WTC11 (cell line): ENCODE data around the gene SH3BP5. TPM values are rescaled to one million over a fixed set of nuclear protein-coding genes. Genes with fewer than 3 reads are reported as not detected.

Experiments used
- ATAC-seq: fragments of 200-7000 bp; cut with Tn5 transposase; 2 replicates; pipeline ENCODE4 v1.10.0; 2021; ENCODE audit warnings: mild to moderate bottlenecking, moderate library complexity
- CTCF ChIA-PET: fragments of 300-600 bp; sonication (Branson Sonifier 250); formaldehyde crosslinking; loops from one replicate; lab custom pipeline; 2021; ENCODE audit warnings: antibody characterized with exemption; lab: Charles Lee
- POLR2A ChIA-PET: fragments of 350-600 bp; sonication (Branson Sonifier 250); formaldehyde crosslinking; loops from one replicate; lab custom pipeline; 2021; ENCODE audit warnings: antibody characterized with exemption; lab: Charles Lee
- DNase-seq: peaks from one replicate; pipeline ENCODE4 v3.0.0; 2021; ENCODE audit warnings: low spot score
- H3K27ac Mint-ChIP-seq: 2 replicates; pipeline ENCODE4 v1.8.0; 2021; ENCODE audit warnings: mixed read lengths
- H3K27me3 Mint-ChIP-seq: 2 replicates; pipeline ENCODE4 v1.8.0; 2021; ENCODE audit warnings: low read depth, mild to moderate bottlenecking, moderate library complexity, mixed read lengths
- H3K36me3 Mint-ChIP-seq: 2 replicates; pipeline ENCODE4 v1.8.0; 2021; ENCODE audit warnings: mixed read lengths
- H3K4me1 Mint-ChIP-seq: 2 replicates; pipeline ENCODE4 v1.8.0; 2022; ENCODE audit warnings: mixed read lengths
- H3K4me3 Mint-ChIP-seq: 2 replicates; pipeline ENCODE4 v1.8.0; 2021; ENCODE audit warnings: mild to moderate bottlenecking, moderate library complexity, mixed read lengths
- H3K9me3 Mint-ChIP-seq: 2 replicates; pipeline ENCODE4 v1.8.0; 2021; ENCODE audit warnings: mixed read lengths
- ATF2 ChIP-seq: sonication (generic); formaldehyde crosslinking; IDR thresholded peaks from 2 replicates; pipeline ENCODE4 v1.8.1; 2022; ENCODE audit warnings: low read depth, missing genetic modification reagents, borderline replicate concordance
- CBFB ChIP-seq: sonication (generic); formaldehyde crosslinking; IDR thresholded peaks from 2 replicates; pipeline ENCODE4 v1.8.1; 2022; ENCODE audit warnings: mild to moderate bottlenecking, low read depth, missing genetic modification reagents
- E2F4 ChIP-seq: sonication (generic); formaldehyde crosslinking; IDR thresholded peaks from 2 replicates; pipeline ENCODE4 v1.8.1; 2022; ENCODE audit warnings: low read depth, mild to moderate bottlenecking, moderate library complexity, missing genetic modification reagents, borderline replicate concordance
- EMX1 ChIP-seq: fragments of 250-450 bp; sonication (Bioruptor Pico); IDR thresholded peaks from 2 replicates; pipeline ENCODE4 v1.8.0; 2021; ENCODE audit warnings: mild to moderate bottlenecking
- ESRRA ChIP-seq: sonication (generic); formaldehyde crosslinking; IDR thresholded peaks from 2 replicates; pipeline ENCODE4 v1.8.1; 2022; ENCODE audit warnings: mild to moderate bottlenecking, missing genetic modification reagents, borderline replicate concordance
- GABPB1 ChIP-seq: sonication (generic); formaldehyde crosslinking; IDR thresholded peaks from 2 replicates; pipeline ENCODE4 v1.8.1; 2023; ENCODE audit warnings: mild to moderate bottlenecking, missing genetic modification reagents
- HMGXB4 ChIP-seq: sonication (generic); formaldehyde crosslinking; IDR thresholded peaks from 2 replicates; pipeline ENCODE4 v1.8.1; 2023; ENCODE audit warnings: mild to moderate bottlenecking, moderate library complexity, missing genetic modification reagents
- KAT7 ChIP-seq: sonication (generic); formaldehyde crosslinking; IDR thresholded peaks from 2 replicates; pipeline ENCODE4 v1.8.1; 2023; ENCODE audit warnings: missing genetic modification reagents, mild to moderate bottlenecking, borderline replicate concordance
- MAX ChIP-seq: sonication (generic); formaldehyde crosslinking; IDR thresholded peaks from 2 replicates; pipeline ENCODE4 v1.8.0; 2022; ENCODE audit warnings: mild to moderate bottlenecking, missing genetic modification reagents
- NFYB ChIP-seq: sonication (generic); formaldehyde crosslinking; conservative IDR thresholded peaks from 2 replicates; pipeline ENCODE4 v1.8.0; 2022; ENCODE audit warnings: low read depth, missing genetic modification reagents
- SMAD4 ChIP-seq: sonication (generic); formaldehyde crosslinking; IDR thresholded peaks from 2 replicates; pipeline ENCODE4 v1.8.0; 2022; ENCODE audit warnings: mild to moderate bottlenecking, missing genetic modification reagents
- SOX15 ChIP-seq: fragments of 250-450 bp; sonication (Bioruptor Pico); IDR thresholded peaks from 2 replicates; pipeline ENCODE4 v1.9.0; 2021; ENCODE audit warnings: mild to moderate bottlenecking
- SP1 ChIP-seq: sonication (generic); formaldehyde crosslinking; conservative IDR thresholded peaks from 2 replicates; pipeline ENCODE4 v1.8.1; 2022; ENCODE audit warnings: missing genetic modification reagents
- TP53 ChIP-seq: sonication (generic); formaldehyde crosslinking; IDR thresholded peaks from 2 replicates; pipeline ENCODE4 v1.8.1; 2023; ENCODE audit warnings: mild to moderate bottlenecking, missing genetic modification reagents
- ZNF317 ChIP-seq: sonication (generic); formaldehyde crosslinking; IDR thresholded peaks from 2 replicates; pipeline ENCODE4 v1.8.1; 2023; ENCODE audit warnings: low read depth, mild to moderate bottlenecking, moderate library complexity, missing genetic modification reagents, borderline replicate concordance
- ZSCAN18 ChIP-seq: fragments of 250-450 bp; sonication (Bioruptor Pico); IDR thresholded peaks from 2 replicates; pipeline ENCODE4 v2.1.2; 2022; ENCODE audit warnings: mild to moderate bottlenecking, moderate library complexity
- total RNA-seq: library from RNA; stranded (reverse); gene quantifications from 3 replicates; pipeline ENCODE4 v1.2.3, GENCODE V29; 2021
- TF ChIP-seq, protein P1 (sequence below): sonication (generic); formaldehyde crosslinking; IDR thresholded peaks from 2 replicates; pipeline ENCODE4 v1.8.1; 2022; ENCODE audit warnings: mild to moderate bottlenecking, moderate library complexity, missing genetic modification reagents
- TF ChIP-seq, protein P2 (sequence below): sonication (generic); formaldehyde crosslinking; conservative IDR thresholded peaks from 2 replicates; pipeline ENCODE4 v1.8.1; 2023; ENCODE audit warnings: mild to moderate bottlenecking, low read depth, missing genetic modification reagents, moderate library complexity

SH3BP5 gene
- total RNA-seq, 1 experiment from 2014 or later: 7.2 TPM

- no peak for TF ChIP-seq SOX15 (CRISPR knock-in tag)
- no peak for TF ChIP-seq KAT7 (CRISPR knock-in tag)
- TF ChIP-seq GABPB1: no peak
- TF ChIP-seq ESRRA (CRISPR knock-in tag): no peak
- no peak for TF ChIP-seq SP1 (CRISPR knock-in tag)
- no peak for TF ChIP-seq CBFB
- TF ChIP-seq NFYB (CRISPR knock-in tag): no peak
- TF ChIP-seq, all 79 proteins: peak for 0
- ATAC-seq: no peak
- no peaks in the 10 kb centered on the region for H3K27me3 Mint-ChIP-seq
- ChIA-PET POLR2A (no interaction called here), CTCF (interaction anchor here (0.7 to 1.8 kb wide), 3 partner anchors 18 to 37 kb away, joined by 3 to 5 read pairs (median 4); partner anchors contain the start of gene SH3BP5)
- no peaks in the 10 kb centered on the region for H3K4me1 Mint-ChIP-seq
- DNase-seq: no peak
- H3K27ac Mint-ChIP-seq: no peak overlapping the region
- no peaks in the 10 kb centered on the region for H3K9me3 Mint-ChIP-seq
- no peak overlapping the region for H3K4me3 Mint-ChIP-seq
- no peaks in the 10 kb centered on the region for H3K36me3 Mint-ChIP-seq
These were observed 36.9 kb downstream of the SH3BP5 start for GRCh38 chr3:15295506-15295905.

DNA sequence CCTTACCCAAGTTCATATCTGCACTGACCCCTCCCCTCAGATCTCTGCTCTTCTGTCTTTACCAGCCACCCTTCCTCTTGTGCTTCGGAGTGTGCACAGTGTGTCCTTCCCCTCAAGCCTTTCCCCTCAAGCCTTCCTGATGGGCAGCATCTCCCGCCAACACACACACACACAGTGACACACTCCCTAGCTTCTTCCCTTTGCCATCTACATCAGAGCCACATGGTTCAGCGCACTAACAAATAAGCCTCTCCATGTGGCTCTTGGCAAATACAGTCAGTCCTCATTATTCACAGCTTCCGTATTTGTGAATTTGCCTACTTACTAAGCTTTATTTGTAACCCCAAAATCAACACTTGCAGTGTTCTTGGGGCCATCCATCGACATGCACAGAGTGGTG is 37.5 kb downstream of the SH3BP5 start:
- Mint-ChIP-seq H3K4me1 (no peaks in the 10 kb centered on the region), H3K4me3 (no peak overlapping the region), H3K27me3 (no peaks in the 10 kb centered on the region), H3K36me3 (no peaks in the 10 kb centered on the region), H3K9me3 (no peaks in the 10 kb centered on the region), H3K27ac (no peak overlapping the region)
- TF ChIP-seq ZNF317 (CRISPR knock-in tag) (no peak), TP53 (CRISPR knock-in tag) (no peak), E2F4 (CRISPR knock-in tag) (no peak), ZSCAN18 (CRISPR knock-in tag) (no peak), GABPB1 (no peak), SMAD4 (no peak), ATF2 (CRISPR knock-in tag) (no peak), EMX1 (CRISPR knock-in tag) (no peak), MAX (CRISPR knock-in tag) (no peak), HMGXB4 (CRISPR knock-in tag) (no peak)
- TF ChIP-seq, protein P1, sequence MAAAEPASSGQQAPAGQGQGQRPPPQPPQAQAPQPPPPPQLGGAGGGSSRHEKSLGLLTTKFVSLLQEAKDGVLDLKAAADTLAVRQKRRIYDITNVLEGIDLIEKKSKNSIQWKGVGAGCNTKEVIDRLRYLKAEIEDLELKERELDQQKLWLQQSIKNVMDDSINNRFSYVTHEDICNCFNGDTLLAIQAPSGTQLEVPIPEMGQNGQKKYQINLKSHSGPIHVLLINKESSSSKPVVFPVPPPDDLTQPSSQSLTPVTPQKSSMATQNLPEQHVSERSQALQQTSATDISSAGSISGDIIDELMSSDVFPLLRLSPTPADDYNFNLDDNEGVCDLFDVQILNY (CRISPR knock-in tag): no peak
- TF ChIP-seq, protein P2, sequence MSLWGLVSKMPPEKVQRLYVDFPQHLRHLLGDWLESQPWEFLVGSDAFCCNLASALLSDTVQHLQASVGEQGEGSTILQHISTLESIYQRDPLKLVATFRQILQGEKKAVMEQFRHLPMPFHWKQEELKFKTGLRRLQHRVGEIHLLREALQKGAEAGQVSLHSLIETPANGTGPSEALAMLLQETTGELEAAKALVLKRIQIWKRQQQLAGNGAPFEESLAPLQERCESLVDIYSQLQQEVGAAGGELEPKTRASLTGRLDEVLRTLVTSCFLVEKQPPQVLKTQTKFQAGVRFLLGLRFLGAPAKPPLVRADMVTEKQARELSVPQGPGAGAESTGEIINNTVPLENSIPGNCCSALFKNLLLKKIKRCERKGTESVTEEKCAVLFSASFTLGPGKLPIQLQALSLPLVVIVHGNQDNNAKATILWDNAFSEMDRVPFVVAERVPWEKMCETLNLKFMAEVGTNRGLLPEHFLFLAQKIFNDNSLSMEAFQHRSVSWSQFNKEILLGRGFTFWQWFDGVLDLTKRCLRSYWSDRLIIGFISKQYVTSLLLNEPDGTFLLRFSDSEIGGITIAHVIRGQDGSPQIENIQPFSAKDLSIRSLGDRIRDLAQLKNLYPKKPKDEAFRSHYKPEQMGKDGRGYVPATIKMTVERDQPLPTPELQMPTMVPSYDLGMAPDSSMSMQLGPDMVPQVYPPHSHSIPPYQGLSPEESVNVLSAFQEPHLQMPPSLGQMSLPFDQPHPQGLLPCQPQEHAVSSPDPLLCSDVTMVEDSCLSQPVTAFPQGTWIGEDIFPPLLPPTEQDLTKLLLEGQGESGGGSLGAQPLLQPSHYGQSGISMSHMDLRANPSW (CRISPR knock-in tag): no peak
- ChIA-PET POLR2A (no interaction called here), CTCF (interaction anchor here (0.7 to 1.8 kb wide), 3 partner anchors 17 to 38 kb away, joined by 3 to 5 read pairs (median 4); partner anchors contain the start of gene SH3BP5)
- ATAC-seq (no peak), DNase-seq (no peak)
